Sigmoid colon (tissue), 3 donors: Measurements from ENCODE around the gene TMEM108.

Experiments
- CTCF ChIP-seq, 4 experiments: fragments of 450-650 bp in 3 of 4; fragments of 200-600 bp in 1 of 4; IDR thresholded peaks; one replicate each; pipeline ENCODE4 v1.5.1; 2016 to 2019; ENCODE audit warnings: antibody characterized with exemption in 4 of 4, mild to moderate bottlenecking in 3 of 4, moderate library complexity in 2 of 4
- POLR2A ChIP-seq, 2 donors: fragments of 450-650 bp; IDR thresholded peaks; one replicate each; pipeline ENCODE4 v1.6.1; 2016; ENCODE audit warnings: antibody characterized with exemption in 2 of 2, mild to moderate bottlenecking in 2 of 2, moderate library complexity in 2 of 2

- no peak for TF ChIP-seq CTCF (IDR thresholded peaks at IDR 0.05)
- TF ChIP-seq POLR2A (IDR thresholded peaks at IDR 0.05): no peak
Observed at GRCh38 chr3:133213937-133214336, 175.7 kb downstream of the TMEM108 start.
